WI38 (cell line): ENCODE measurements around the gene SMIM27.

Source experiments
- H3K4me3 ChIP-seq: 2 replicates; pipeline ENCODE4 v1.5.1; 2011; ENCODE audit warnings: low read depth, mild to moderate bottlenecking, control low read depth, low read length
- CTCF ChIP-seq: IDR thresholded peaks from 2 replicates; pipeline ENCODE4 v1.5.1; 2012; ENCODE audit warnings: low read depth, mild to moderate bottlenecking, control low read depth, low read length

Gene SMIM27

GRCh38 chr9:32524892-32525708, 27.0 kb upstream of the SMIM27 start:
- peak overlapping the region; percentile 90 for H3K4me3 ChIP-seq
- TF ChIP-seq CTCF = no peak

- peak overlapping the region; percentile 90 for H3K4me3 ChIP-seq
These were observed 26.5 kb upstream of the SMIM27 start for GRCh38 chr9:32525709-32526030.

GRCh38 chr9:32526041-32526706, 26.0 kb upstream of the SMIM27 start, which contains the start of gene RIGI:
Gene RIGI (minus strand): TSS chr9:32526196. CDS start chr9:32526166, 30 bp downstream.
- TF ChIP-seq CTCF = peak; percentile 23; the same call in 1 of the 2 replicates

More at GRCh38 chr9:32525709-32526030, 26.5 kb upstream of the SMIM27 start:
- no peak for TF ChIP-seq CTCF

GRCh38 chr9:32526707-32527048, 25.4 kb upstream of the SMIM27 start:
- peak overlapping the region; percentile 90 for H3K4me3 ChIP-seq
- no peak for TF ChIP-seq CTCF

More at GRCh38 chr9:32526041-32526706, 26.0 kb upstream of the SMIM27 start, which contains the start of gene RIGI:
- peak within 1 kb of the TSS; percentile 90 for H3K4me3 ChIP-seq

- H3K4me3 ChIP-seq = no peak overlapping the region
- TF ChIP-seq CTCF = no peak
These were observed 18.8 kb upstream of the SMIM27 start for GRCh38 chr9:32533336-32533735.

- H3K4me3 ChIP-seq = no peak overlapping the region
- no peak for TF ChIP-seq CTCF
These were observed 18.3 kb upstream of the SMIM27 start for GRCh38 chr9:32533816-32534215.

GRCh38 chr9:32543047-32543446, 9.1 kb upstream of the SMIM27 start:
- TF ChIP-seq CTCF = no peak
- no peak overlapping the region for H3K4me3 ChIP-seq
